Mucosa of gallbladder (tissue), 1 donor: Measurements from ENCODE around the gene SP2. TPM values are rescaled to one million over a fixed set of nuclear protein-coding genes. Genes with fewer than 3 reads are reported as not detected.
A peak's percentile ranks its signal among the peaks of the same experiment; 100 is the strongest.

Source experiments
- DNase-seq: peaks from one replicate; pipeline ENCODE4 v3.0.0-alpha.2; 2020; ENCODE audit warnings: low spot score
- total RNA-seq: library from RNA; stranded (reverse); gene quantifications from one replicate; pipeline ENCODE4 v1.2.1, GENCODE V29; 2021
- donor health status: DM: no; HTN: no; CAD: no.

SP2 gene
- total RNA-seq, 1 donor from 2014 or later: 17.4 TPM

DNA sequence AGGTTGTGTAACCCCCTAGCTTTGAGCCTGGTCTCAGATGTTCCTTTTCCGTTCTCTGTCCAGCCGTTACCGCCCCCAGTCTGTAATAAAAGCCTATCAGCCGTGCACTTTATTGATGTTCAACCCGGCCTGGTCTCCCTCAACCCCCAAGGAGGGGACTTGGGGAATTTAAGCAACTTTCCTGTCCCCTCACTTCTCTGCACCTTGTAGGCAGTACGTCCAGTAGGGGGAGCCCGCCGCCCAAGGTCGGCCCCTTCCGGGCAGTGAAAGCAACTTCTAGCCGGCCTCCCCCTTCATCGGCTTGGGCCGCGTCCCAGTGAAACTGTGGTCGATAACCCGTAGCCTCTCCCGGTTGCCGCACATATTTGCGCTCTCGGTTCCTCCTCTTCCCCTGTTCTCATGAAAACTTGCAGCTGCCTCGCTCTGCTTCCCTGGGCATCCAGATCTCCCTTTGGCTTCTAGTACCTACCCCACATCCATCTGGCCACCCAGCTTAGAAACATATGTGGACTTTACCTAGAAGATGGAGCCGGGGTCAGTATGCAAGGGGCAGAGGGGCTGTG is 53.2 kb downstream of the SP2 start:
- peak; percentile 93 for DNase-seq

DNA sequence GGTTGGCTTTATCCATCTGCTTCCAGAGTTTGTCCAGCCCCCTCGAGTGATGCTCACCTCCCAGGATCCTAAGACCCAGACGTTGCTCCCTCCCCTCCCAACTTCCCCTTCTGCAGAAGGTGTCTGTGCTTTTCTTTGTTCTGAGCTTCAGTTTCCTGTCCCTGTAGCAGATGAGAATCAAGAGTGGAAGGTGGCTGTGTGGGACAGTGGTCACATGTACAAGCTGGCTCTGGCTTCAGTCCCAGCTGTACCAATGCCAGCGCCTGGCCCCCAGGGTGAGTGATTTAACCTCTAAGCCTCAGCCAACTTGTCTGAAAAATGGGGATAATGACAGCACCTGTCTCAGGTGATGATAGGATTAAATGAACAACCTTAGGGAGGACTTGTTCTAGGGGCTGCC is 53.9 kb downstream of the SP2 start:
- DNase-seq: peak; percentile 66

DNA sequence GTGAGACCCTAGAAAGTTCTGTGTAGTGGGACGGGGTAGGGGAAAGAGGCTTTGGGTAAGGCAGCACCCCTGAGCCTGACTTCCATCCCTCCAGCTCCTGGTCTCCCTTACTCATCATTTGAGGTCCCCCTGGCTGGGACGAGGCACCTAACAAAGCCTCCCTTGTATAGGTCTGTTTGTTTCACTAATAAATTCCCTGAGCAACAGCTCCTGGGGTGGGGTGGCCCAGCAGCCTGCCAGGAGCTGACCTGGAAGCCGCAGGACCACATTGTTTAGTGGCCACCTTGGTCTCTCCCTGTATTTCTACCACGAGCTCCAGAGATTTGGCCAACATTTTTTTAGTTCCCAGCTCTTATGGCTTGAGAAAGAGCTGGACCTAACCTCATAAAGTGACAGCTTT is 54.4 kb downstream of the SP2 start:
- DNase-seq: no peak

DNA sequence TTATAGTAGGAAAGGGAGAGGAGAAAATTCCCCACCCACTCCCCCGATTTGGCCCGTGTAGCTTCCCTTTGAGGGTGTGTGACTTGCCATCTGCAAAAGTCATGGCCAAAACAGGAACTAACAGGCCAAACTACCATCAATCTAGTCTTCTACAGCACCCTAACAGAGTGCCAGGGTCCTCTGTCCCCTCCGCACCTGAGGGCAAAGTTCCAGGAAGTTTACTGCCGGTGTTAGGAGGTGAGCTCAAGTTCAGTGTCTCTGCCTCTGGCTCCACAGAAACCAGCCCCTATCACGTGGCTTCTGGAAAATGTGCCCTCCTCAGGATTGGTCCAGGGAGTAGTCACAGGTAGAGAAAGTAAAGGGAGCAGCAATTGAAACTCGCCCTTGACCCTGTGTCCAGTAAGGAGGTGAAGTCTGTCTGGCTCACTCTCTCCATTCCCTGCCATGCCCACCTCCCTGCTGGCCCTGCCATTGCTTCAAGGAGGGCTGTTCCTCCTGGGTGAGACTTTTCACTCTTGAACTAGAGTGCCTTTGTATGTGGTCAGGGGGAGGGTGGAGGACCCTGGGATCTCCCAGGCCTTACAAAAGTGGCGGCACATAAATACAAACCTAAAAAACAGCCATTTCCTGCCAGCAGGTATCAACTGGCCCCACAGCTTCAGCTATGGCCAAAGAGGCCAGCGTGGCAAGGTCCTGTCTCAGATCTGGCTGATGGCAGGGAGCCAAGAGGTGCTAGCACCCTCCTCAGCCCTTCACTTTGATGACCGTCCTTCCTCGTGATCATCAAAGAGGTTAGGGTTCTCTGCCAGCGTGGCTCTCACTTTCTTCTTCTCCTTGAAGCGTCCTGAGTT is 56.4 kb downstream of the SP2 start:
- peak; percentile 75 for DNase-seq

DNA sequence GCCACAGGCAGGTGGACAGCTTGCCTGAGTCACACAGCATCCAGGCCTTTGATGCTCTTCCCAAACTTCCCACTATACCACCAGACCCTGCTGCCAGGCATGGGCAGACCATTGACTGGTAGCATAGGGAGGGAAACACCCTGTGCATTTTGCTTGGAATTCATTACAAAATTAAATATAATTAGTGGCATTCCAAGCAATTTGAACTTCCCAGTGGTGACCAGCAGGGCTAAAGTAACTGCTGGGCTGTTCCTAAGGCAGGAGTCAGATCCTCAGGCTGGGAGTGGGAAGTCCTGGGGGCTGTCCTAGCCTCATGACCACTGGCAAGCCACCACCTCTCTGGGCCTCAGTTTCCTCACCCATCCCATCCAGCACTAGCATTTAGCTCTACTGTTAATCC is 57.9 kb downstream of the SP2 start:
- no peak for DNase-seq

DNA sequence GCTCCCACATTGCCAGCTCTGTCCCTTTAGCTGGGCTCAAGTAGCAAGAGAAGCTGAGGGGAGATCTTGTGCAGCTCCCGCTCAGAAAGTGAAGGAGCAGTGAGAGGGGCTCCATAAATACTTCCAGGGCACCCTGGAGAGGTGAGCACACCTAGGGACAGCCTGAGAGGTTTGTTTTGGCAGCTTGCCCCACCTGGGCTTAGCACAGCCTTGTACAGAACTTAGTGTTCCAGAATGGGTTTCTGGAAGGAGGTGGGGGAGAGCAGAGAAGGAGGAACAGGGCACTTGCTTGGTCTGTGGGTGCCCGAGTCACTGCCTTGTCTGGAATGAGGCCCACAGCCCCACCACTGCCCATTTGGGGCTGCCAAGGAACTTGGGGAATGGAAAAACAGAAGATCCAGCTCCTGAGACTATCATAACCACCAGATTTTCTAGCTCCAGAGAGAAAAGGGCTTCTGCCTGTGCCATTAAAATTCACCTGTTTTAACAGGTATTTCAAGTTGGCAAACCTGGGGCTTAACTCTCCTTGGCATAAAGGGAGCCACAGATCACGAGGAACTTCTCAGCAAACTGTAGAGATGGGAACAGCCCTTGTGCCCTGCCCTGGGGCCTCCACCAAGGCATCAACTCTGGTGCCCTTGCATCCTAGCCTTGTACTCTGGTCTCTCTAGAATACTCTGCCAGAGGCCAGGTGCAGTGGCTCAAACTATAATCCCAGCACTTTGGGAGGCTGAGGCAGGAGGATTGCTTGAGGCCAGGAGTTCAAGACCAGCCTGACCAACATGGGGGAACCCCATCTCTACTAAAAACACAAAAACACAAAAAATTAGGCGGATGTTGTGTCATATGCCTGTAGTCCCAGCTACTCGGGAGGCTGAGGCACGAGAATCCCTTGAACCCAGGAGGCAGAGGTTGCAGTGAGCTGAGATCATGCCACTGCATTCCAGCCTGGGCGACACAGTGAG is 59.7 kb downstream of the SP2 start:
- peak; percentile 82 for DNase-seq

DNA sequence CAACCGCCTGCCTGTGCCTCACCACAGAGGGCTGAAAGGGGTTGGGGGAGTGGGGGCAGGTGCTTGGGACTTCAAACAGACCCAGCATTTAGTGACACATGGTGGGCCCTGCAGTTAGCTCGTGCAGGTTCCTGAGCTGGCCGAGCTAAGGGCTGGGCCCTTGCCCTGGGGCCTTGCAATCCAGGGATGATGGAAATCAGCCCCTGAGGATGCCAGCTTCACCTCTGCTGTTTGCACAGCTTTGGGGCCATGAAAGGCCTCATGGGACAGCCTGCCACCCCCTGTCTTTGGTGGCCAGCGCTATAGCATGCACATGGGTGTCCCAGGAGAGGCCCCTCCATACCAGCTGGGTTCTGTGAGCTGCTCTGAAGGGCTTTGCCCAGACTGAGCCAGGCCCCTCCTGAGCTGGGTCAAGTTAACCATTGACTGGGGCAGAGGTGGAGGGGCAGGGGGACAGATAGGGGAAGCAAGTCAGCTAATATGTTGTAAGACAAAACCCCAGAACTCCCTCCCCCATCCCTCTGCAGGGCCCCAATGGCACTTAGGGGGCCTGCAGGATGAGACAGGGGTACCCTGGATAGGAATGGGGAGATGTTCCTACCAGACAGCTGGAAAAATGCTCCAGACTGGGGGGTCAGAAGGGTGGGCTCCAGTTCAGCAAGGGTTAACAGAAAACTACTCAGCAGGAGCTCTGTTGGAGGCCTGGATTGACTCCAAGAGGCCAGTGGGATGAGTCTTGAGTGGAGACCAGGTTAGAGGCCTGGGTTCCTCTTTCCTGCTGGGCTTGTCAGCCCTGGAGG is 61.0 kb downstream of the SP2 start:
- DNase-seq: no peak

DNA sequence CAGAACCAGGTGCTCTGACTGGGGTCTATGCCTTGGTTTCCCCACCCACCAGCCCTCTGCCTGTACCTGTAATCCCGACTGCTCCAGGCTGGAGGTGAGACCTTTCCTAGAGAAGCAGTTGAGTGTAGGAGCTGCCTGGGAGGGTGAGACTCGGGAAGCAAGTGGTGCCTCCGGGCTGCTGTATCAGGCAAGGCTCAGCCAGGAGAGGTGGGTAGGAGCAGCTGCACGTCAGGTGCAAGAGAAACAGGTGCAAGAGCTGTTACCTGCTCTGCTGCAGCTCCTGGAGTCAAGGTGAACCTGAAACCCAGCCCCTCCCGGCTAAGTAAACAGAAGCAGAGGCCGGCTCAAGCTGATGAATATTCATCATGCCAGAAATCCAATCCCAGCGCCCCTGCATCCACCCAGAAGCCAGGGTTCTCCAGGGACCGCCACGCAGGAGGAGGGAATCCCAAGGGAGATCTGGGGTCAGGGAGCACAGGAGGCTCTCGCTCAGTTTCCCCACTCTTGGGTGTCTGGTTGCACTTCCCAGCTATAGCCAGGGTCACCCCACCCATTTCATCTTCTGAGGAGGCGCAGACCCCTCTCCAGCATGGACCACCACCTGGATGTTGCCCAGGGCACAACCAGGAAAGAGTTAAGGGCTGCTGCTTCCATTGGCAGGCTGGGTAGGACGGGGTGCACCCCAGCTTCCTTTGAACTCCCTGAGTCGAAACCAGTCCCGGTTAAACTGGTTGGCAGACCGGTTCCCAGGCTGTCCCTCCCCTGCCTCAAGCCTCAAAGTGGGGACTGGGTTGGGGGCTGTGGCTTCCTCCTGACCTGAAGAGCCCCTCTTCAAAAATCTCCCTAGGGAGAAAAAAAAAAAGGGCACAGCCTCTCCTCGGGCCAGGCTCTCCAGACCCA is 61.8 kb downstream of the SP2 start, which contains the start of gene PRR15L:
PRR15L (minus strand) TSS at position 293 of the 900 bp plus-strand sequence. CDS start 4,649 bp downstream, outside the sequence.
- peak; percentile 88 for DNase-seq

DNA sequence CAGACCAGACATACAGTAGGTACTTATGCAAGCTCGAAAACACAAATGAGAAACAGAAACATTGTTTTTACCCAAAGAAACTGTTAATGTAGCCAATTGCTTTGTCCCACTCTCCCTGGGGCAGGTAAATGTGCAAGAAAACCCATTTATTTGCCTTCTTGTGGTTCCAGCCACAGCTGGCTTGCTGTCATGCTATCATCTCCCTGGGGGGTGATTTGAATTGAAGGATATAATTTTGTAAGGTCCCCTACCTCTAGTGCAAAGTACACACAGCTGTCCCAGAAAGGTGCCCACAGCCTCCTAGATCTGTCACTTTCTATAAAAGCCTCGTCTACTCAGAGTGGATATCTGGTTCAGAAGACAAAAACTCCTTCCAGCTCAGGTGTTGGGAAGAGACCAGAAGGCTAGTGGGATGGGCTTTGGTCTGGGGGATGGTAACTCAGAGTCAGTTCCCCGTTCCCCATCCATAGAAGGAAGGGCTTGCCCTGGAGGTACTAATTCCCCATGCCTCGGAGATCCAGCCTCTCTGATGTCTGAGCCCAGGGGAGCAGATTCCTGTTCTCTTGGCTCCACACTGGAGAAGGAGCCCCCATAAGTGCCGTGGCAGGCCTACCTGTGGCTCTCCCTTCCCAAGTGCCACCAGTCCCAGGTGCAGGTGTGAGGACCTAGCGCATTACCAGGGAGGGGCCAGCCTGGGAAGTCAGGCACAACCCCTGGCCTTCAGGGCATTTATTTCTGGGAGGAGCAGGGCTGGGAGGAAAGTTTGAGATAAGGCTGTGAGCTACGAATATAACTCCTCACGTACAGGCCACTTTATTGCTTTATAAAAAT is 64.0 kb downstream of the SP2 start:
- DNase-seq: no peak

DNA sequence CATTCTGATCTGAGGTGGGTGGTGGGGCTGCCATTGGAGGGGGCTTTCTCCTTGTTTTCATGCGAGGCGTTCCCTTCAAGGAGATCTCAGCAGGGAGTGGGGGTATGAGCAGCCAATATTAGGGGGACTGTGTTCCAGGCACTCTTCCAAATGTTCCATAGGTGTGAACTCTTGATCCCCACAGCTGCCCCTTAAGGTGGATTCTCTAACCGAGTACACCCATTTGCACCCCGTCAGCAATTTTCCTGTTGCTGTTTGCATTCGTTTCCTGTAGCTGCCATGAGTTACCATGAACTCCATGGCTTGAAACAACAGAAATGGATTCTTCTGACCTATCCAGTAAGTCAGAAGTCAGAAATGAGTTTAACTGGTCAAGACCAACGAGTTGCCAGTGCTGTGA is 65.4 kb downstream of the SP2 start:
- no peak for DNase-seq

DNA sequence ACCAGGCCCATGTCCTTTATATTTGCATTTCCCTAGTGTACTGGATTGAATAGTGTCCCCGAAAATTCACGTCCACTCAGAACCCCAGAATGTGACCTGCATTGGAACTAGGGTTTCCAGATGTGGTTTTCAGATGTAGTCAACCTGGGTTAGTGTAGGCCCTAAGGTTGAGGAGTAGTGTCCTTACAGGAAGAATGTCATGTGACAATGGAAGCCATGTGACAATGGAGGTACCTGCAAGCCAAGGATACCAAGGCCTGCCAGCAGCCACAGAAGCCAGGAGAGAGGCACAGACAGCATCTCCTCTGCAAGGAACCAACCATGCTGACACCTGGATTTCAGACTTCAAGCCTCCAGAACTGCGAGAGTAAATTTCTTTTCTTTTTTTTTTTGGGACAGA is 66.9 kb downstream of the SP2 start:
- DNase-seq: no peak

DNA sequence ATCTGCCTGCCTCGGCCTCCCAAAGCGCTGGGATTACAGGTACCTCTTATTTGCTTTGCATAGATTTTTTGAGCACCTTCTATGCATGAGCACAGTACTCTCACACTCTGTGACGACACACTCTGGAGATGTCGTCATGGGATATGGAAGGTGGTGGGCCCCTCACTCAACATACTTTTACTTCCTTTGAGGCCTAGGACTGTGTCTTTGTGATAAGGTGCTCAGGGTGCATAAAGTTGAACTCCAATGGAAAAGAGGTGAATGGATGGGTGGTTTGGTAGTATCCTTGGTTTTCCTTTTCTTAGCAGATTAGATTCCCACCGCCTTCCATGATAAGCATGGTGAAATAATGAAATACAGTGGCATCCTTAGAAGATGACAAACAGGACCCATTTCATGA is 68.8 kb downstream of the SP2 start:
- DNase-seq: no peak

DNA sequence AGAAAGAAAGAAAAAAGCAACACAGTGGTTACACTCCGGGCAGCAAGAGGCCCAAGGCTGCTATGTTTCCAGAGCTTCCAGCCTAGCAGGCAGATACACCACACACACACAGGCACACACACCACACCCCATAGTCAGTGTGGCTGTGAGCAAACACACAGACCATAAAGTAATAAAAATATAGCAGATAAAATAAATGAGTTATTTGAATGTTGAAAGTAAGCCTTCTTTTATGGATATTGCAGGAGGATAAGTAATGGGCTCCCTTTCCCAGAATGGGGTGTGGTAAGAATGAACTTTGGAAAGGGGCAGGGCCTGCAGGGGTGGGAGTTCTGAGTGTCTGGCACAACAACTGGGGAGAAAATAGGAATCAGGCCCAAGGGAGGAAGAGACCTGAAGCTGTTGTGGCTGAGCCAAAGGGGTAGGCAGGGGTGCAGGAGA is 70.1 kb downstream of the SP2 start:
- DNase-seq: no peak

DNA sequence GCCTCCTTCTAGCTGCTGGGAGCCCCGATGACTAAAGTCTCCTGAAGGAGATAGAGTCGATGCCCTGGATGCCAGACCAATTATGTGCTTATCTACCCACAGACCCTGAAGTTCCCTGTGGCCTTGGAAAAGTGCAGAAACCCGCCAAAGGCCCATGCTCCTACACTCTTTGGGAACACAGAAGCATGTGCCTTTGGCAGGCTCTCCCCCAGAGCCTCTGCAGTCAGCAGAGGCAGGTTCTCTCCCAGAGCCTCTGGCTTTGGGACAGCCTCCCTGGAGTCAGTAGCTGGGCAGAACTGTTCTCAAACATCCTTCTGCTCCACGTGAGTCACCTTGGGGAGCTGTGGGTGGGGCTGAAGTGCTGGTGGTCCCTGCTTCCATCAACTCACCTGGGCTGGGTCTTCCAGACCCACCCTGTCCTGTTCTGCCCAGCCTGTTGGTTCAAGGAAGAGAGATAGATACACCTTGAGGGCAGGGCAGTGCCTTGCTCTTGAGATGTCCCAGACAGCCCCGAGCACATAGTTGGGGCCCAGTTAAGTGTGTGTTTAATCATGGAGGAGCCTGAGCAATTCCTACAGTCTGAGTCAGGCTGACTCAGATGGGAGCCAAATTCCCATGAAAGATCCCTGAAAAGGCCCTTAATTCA is 71.7 kb downstream of the SP2 start:
- no peak for DNase-seq

DNA sequence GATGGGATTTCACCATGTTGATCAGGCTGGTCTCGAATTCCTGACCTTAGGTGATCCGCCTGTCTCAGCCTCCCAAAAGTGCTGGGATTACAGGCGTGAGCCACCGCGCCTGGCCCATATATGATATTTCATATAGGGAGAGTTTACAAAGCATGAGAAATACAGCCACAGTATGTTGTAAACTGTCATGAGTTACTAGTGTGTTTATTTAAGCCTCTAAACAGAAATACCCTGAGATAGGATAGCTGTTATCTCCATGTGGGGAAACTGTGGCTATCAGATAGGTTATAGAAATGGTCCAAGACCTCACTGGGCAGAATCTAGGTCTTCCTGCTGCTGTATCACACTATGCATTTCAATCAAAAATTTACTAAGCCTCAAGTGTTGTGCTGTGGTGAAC is 72.8 kb downstream of the SP2 start:
- no peak for DNase-seq

DNA sequence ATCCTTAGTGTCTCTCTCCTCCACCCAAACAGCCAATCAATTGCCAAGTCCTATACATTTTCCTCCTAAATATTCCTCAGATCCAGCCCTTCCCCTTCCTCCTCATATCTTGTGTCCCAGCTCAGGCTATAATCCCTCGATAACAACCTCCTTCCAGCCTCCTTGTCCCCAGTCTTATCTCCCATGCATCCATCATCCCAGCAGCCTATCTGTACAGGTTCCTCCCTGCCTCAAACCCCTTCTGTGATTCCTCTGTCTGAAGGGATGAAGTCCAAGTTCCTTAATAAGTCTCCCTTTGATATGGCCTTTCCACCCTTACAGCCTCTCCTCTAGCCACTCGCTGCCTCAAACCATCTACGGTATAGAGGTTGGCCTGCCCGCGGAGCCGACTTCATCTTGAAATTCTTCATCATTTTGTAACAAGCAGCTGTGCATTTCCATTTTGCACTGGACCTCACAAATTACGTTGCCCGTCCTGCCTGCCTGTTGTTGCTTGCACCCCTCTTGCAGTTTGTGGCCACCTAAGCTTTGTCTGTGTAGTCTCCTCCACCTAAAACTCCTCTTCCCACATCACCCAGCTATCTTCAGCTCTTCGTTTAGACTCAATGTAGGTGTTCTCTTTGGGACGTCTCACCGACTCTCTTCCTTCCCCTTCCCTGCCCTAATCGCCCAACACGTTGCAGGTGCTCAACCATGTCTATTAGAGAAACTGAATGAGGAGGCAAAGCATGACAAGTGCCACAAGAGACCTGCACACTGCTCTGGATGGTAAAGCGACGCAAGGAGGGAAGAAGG is 74.1 kb downstream of the SP2 start:
- DNase-seq: no peak

DNA sequence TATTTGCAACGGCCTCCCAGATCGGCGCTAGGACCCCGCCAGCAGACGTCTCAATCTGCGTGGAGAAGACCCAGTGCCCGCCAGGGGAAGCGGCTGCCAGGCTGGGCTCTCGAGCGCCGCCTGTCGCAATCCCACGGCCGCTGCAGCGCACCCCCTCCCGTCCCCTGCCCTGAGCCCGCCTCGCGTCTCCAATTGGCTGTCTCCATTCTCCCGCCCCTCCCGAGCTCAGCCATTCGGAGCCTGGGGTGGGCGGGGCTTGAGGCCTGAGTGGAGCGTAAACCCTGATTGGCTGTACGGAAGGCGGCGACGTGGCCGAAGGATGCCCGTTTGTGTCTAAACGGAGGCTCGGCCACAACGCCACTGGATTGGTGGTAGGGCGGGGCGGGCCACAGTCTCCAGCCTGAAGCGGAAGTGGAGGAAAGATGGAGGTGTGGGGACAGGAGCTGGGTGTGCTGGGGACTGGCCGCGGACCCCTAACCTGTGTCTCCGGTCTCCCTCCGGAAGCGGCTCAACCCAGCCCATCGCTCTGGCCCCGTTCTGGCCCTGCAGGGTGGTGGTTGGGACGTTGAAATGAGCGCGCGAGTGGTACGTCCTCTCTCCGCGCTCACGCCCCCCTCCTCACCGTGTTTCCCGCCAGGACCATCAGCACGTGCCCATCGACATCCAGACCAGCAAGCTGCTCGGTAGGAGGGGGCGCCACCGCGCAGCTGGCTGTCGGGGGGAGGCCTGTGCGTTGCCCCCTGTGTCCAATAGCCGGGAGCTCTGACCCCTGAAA is 74.9 kb downstream of the SP2 start, which contains the start of gene CDK5RAP3:
CDK5RAP3 (plus strand) TSS at position 389 of the 775 bp plus-strand sequence; CDS start at position 423, 34 bp downstream.
- peak; percentile 100 for DNase-seq
